Panc1 (cell line): ENCODE measurements around the gene MEX3D. TPM values are rescaled to one million over a fixed set of nuclear protein-coding genes. Genes with fewer than 3 reads are reported as not detected.

Experiments used
- ATAC-seq: fragments of 200-7000 bp; cut with Tn5 transposase; 2 replicates; pipeline ENCODE4 v1.9.1; 2020; ENCODE audit warnings: mild to moderate bottlenecking, moderate library complexity
- BruUV-seq: library from RNA; stranded (reverse); fragments of 400-500 nt; replicated peaks from 2 replicates; lab custom pipeline; 2021; lab: Mats Ljungman, UMichigan
- CTCF ChIA-PET: fragments of 300-600 bp; sonication (Branson Sonifier 250); formaldehyde crosslinking; loops from one replicate; lab custom pipeline; 2022; ENCODE audit warnings: antibody characterized with exemption; lab: Charles Lee
- POLR2A ChIA-PET: fragments of 300-600 bp; sonication (Branson Sonifier 250); formaldehyde crosslinking; loops from one replicate; lab custom pipeline; 2022; ENCODE audit warnings: antibody characterized with exemption; lab: Charles Lee
- DNase-seq: peaks from one replicate; pipeline ENCODE4 v3.0.0-alpha.2; 2010; ENCODE audit warnings: low read depth, low spot score
- H3K27ac ChIP-seq: 2 replicates; pipeline ENCODE4 v1.5.1; 2011; ENCODE audit warnings: mild to moderate bottlenecking, low read length, inconsistent platforms
- H3K27me3 ChIP-seq: fragments of 200-500 bp; sonication (Bioruptor generic); 2 replicates; pipeline ENCODE4 v1.6.0; 2014; ENCODE audit warnings: low read length, inconsistent platforms; ENCODE audit not compliant: control insufficient read depth, insufficient read depth
- H3K36me3 ChIP-seq: fragments of 200-500 bp; sonication (Bioruptor generic); 2 replicates; pipeline ENCODE4 v1.5.1; 2014; ENCODE audit warnings: inconsistent platforms, mild to moderate bottlenecking, low read length, moderate library complexity; ENCODE audit not compliant: control insufficient read depth, insufficient read depth
- H3K4me1 ChIP-seq: 2 replicates; pipeline ENCODE4 v1.5.1; 2011; ENCODE audit warnings: inconsistent platforms, mild to moderate bottlenecking, low read length, moderate library complexity; ENCODE audit not compliant: control insufficient read depth, insufficient read depth
- H3K4me3 ChIP-seq, 2 experiments: 2 replicates each; pipeline ENCODE4 v1.5.1; 2011 to 2012; ENCODE audit warnings: low read depth in 2 of 2, low read length in 2 of 2, mild to moderate bottlenecking in 2 of 2, inconsistent platforms in 1 of 2, moderate library complexity in 1 of 2
- H3K9me3 ChIP-seq: fragments of 200-500 bp; sonication (Bioruptor generic); 2 replicates; pipeline ENCODE4 v1.5.1; 2014; ENCODE audit warnings: low read depth, mild to moderate bottlenecking, inconsistent platforms, low read length, moderate library complexity; ENCODE audit not compliant: control insufficient read depth, insufficient read depth
- CTCF ChIP-seq: fragments of 450-650 bp; IDR thresholded peaks from 2 replicates; pipeline ENCODE4 v1.5.1; 2017; ENCODE audit warnings: mild to moderate bottlenecking
- POLR2AphosphoS5 ChIP-seq: IDR thresholded peaks from 2 replicates; pipeline ENCODE4 v1.6.1; 2012; ENCODE audit warnings: mild to moderate bottlenecking, low read depth, low read length, moderate library complexity
- REST ChIP-seq, 2 experiments: IDR thresholded peaks; 2 replicates each; pipeline ENCODE4 v1.6.1; 2011 to 2012; ENCODE audit warnings: low read depth in 2 of 2, control low read depth in 1 of 2, low read length in 1 of 2, mild to moderate bottlenecking in 1 of 2, moderate library complexity in 1 of 2; ENCODE audit not compliant: insufficient read depth in 1 of 2
- SIN3A ChIP-seq: IDR thresholded peaks from 2 replicates; pipeline ENCODE4 v1.6.1; 2012; ENCODE audit warnings: low read depth, mild to moderate bottlenecking, low read length, moderate library complexity, borderline replicate concordance; ENCODE audit not compliant: insufficient read depth
- TCF7L2 ChIP-seq: IDR thresholded peaks from 2 replicates; pipeline ENCODE4 v1.6.1; 2011; ENCODE audit warnings: mild to moderate bottlenecking, low read depth, low read length, inconsistent platforms
- in situ Hi-C: cut with HindIII; loops from 2 replicates; pipeline ENCODE4 v1.10.0; 2016; ENCODE audit warnings: low sequenced_read_pairs, low pct_unique_long_range_greater_than_20kb
- intact Hi-C: fragments of 100-400 bp; cut with micrococcal nuclease; formaldehyde crosslinking; loops from one replicate; pipeline ENCODE4 v1.10.0; 2022; ENCODE audit not compliant: unreplicated experiment
- total RNA-seq: library from RNA; stranded (reverse); gene quantifications from one replicate; pipeline ENCODE4 v1.2.1, GENCODE V29; 2021; ENCODE audit not compliant: unreplicated experiment

The MEX3D gene
- total RNA-seq, 1 experiment from 2014 or later: 73.7 TPM

DNA sequence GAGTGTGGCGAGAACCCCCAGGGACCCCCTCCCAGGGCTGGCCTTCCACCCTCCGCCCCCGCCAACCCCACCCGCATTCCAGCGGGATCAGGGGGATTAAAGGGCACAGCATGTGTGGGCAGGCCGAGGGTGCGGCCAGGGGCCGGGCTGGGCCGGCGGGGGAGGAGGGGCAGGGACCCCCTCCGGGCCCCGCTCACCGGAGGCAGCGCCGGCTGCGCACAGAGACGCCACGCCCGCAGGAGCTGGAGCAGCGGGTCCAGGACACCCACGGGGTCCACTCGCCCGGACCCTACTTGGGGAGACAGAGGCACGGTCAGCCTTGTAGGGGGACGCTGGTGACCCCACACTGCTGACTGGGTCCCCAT is 57.7 kb downstream of the MEX3D start:
- no peaks in the 10 kb centered on the region for H3K9me3 ChIP-seq
- no peak for DNase-seq
- BruUV-seq: no TSS peak
- H3K4me3 ChIP-seq: no peak overlapping the region
- H3K36me3 ChIP-seq: peaks cover 2% of the 10 kb centered on the region; the same call in 1 of the 2 replicates
- no peaks in the 10 kb centered on the region for H3K4me1 ChIP-seq
- CTCF ChIA-PET: no interaction called here
- in situ Hi-C loops (no loop called here), intact Hi-C loops (no loop called here)
- no peaks in the 10 kb centered on the region for H3K27me3 ChIP-seq
- ATAC-seq: no peak
- no peak for TF ChIP-seq CTCF
- TF ChIP-seq TCF7L2: no peak
- no peak for TF ChIP-seq POLR2AphosphoS5
- no peak for TF ChIP-seq SIN3A
- no peak for TF ChIP-seq REST (IDR thresholded peaks at IDR 0.05; ENCODE audit: insufficient read depth in 1 of 2, low read depth in 2 of 2, low read length in 1 of 2)
- no peak overlapping the region for H3K27ac ChIP-seq
- POLR2A ChIA-PET: no interaction called here

DNA sequence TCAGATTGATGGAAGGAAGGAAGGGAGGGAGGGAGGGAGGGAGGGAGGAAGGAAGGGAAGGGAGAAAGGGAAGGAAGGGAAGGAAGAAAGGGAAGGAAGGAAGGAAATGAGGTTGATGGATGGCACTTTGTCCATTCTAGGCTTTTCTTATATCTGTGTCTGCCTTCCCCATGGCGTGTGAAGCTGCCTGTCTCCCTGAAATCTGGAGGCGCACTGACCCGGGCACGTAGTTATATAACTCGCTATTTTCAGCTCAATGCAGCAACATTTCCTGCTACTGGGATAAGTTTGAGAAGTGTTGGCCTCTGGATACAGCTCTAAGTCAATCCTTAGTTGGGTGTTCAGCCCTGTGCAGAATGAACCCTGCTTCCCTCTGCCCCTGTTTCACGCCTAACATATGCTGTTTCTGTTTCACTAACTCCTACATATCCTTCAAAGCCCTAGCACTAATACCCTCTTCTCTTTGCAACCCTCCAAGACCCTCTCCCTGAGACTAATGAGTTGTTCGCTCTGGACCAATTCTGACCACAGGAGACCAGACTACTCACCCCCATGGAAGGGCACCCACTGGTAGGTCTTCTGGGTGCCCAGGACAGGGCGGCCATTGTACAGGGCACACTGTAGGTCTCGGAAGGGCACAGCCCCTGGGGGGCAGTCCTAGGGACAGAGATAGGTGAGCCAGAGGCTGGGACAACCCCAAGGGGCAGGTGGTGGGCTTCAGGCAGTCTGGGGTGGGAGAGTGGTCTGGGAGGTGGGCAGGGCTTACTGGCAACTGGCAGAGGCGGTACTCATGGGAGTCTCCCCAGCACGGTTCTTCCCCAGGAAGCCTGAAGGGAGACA is 58.3 kb downstream of the MEX3D start:
- H3K27ac ChIP-seq: no peak overlapping the region
- no peaks in the 10 kb centered on the region for H3K27me3 ChIP-seq
- no peak overlapping the region for H3K4me3 ChIP-seq
- intact Hi-C loops: no loop called here
- peaks cover 2% of the 10 kb centered on the region; the same call in 1 of the 2 replicates for H3K36me3 ChIP-seq
- no peak for ATAC-seq
- TF ChIP-seq CTCF (no peak), TCF7L2 (no peak), POLR2AphosphoS5 (no peak), REST (IDR thresholded peaks at IDR 0.05; ENCODE audit: insufficient read depth in 1 of 2, low read depth in 2 of 2, low read length in 1 of 2) (no peak), SIN3A (no peak)
- in situ Hi-C loops: no loop called here
- BruUV-seq: no TSS peak
- H3K4me1 ChIP-seq: no peaks in the 10 kb centered on the region
- no peaks in the 10 kb centered on the region for H3K9me3 ChIP-seq
- no peak for DNase-seq
- CTCF ChIA-PET: interaction anchor here (0.7 kb wide), 1 partner anchor 48 kb away, joined by 3 read pairs; no protein-coding TSS in a partner anchor
- POLR2A ChIA-PET: no interaction called here
